GM08714 (cell line): ENCODE measurements around the gene SCPEP1.
"Not testable (repeated sequence)": the region's sequence is repeated elsewhere in the genome, so short reads cannot be mapped to it uniquely, and the experiment has no call there.

Source experiments
- H3K4me3 ChIP-seq: fragments of 200-500 bp; sonication (Bioruptor generic); 2 replicates; pipeline ENCODE4 v1.5.1; 2014; ENCODE audit warnings: mild to moderate bottlenecking, low read length, inconsistent platforms
- ZNF274 ChIP-seq: IDR thresholded peaks from 2 replicates; pipeline ENCODE4 v1.6.1; 2012; ENCODE audit warnings: mild to moderate bottlenecking, low read depth, low read length

The SCPEP1 gene, protein sequence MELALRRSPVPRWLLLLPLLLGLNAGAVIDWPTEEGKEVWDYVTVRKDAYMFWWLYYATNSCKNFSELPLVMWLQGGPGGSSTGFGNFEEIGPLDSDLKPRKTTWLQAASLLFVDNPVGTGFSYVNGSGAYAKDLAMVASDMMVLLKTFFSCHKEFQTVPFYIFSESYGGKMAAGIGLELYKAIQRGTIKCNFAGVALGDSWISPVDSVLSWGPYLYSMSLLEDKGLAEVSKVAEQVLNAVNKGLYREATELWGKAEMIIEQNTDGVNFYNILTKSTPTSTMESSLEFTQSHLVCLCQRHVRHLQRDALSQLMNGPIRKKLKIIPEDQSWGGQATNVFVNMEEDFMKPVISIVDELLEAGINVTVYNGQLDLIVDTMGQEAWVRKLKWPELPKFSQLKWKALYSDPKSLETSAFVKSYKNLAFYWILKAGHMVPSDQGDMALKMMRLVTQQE

DNA sequence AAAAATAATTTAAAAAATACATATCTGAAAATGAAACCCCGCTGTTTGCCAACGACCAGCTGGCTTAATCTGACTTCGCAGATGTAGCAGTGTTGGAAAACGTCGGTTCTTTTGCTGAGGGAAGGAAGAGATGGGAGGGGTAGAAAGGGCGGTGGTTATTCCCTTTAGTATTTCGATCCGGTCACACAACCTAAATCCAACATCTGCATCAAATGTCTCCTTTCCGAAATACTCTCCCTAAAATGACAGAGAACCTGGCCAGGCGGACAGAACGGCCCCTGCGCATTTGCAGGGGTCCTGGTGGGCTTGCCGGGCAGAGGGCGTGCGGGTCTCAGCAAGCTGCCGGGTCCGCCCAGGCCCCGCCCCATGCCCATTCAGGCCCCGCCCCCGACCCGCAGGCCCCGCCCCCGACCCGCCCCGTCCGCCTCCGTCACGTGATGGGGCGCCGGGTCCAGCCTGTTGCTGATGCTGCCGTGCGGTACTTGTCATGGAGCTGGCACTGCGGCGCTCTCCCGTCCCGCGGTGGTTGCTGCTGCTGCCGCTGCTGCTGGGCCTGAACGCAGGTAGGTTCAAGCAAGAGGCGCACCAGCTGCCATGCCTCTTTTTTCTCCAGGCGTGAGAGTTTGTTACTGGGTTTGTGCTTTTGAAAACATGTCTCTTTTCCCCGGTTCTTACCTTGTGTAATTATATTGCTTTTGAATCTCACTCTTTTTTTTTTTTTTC lies at the start of gene SCPEP1:
TSS of gene SCPEP1 (plus strand) at position 459 of the 723 bp plus-strand sequence. CDS start at position 488, 29 bp downstream.
- H3K4me3 ChIP-seq, result peak within 1 kb of the TSS; percentile 99
- TF ChIP-seq ZNF274, result no peak

DNA sequence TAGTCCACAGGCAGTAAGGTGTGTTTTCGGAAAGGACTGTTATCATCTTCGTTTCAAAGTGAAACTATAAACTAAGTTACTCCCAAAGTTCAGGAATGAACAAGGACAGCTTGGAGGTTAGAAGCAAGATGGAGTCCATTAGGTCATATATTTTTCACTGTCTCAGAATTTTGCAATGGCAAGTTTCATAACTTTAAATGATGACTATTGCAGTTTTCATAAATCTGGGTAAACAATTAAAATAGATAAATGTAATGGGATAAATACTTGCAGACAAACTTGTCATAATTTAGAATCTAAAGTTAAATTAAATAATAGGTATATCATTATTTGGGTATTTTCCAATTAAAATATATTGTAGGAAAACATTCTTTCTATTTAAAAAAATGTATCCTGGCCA lies 49.3 kb upstream of the SCPEP1 start:
- H3K4me3 ChIP-seq, result no peak overlapping the region
- TF ChIP-seq ZNF274, result no peak

DNA sequence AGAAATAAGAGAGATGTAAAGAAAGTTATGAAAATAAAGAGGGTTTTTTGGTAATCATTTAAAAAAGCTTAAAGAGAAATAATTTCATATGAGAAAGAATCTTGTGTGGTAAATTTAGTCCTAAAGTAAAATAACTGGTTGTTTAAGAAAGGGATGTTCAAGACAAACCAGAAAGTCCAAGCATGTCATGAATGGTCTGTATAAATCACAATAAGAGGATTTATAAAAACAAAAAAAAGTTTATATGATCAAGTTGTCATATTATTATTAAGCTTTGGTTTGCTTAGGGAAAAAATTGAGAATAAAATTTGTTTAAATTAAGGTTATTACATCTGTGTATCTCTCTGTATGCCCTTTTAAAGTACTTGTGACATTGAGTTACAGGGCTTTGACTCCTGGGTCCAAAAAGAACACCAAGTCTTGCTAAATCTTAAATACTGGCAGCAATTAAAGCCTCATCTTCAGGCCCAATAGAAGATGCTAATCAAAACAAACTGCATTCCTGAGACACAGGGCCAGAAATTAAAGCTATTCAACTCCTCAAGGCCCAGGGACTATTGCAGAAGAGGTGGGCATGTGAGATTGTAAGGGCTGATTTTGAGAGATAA lies 48.5 kb upstream of the SCPEP1 start:
- no peak for TF ChIP-seq ZNF274
- no peak overlapping the region for H3K4me3 ChIP-seq

DNA sequence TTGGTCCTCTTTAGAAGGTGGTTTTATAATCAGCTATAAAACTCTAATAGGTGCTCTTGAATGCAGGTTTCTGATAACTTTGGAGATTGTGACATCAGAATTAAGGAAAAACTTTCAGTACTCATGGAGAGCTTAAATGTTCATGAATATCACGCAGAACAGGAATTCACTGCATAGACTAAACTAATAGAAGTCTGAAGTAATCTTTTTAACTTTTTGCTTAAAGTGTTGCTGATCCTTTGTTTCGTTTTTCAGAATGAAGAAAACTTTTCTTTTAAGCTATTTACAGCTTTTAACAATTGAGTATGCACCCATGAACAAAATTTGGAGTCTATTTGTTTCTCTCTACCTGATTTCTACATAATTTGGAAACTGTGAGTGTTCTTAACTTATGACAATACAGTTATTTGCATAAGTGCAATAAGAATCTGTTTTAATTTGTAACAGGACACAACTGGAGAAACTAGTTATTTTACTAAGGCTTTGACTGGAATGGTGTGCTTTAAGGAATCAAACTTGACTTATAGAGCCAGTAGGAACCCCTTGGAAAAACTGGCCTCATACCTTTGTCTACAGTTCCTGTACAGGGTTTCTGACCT lies 47.1 kb upstream of the SCPEP1 start:
- no peak for TF ChIP-seq ZNF274
- H3K4me3 ChIP-seq, result no peak overlapping the region

DNA sequence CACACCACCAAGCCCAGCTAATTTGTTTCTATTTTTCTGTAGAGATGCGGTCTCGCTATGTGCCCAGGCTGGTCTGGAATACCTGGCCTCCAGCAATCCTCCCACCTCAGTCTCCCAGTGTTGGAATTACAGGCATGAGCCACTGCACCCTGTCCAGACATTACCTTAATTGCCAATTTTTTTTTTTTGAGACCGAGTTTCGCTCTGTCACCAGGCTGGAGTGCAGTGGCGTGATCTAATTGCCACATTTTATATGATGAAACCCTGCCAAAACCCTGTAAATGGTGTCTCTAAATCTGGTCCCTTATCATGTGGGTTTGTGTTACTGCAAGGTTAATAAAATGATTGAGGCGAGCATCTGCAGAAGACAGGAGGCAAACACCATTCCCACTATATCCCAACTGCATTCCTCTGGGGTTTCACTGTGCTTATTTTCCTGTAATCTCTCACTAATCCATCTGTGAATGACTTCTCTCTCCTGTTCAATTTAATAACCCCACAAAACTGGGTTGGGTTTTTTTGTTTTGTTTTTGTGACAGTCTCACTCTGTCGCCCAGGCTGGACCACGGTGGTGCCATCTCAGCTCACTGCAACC lies 44.7 kb upstream of the SCPEP1 start:
- no peak for TF ChIP-seq ZNF274
- H3K4me3 ChIP-seq, result no peak overlapping the region

DNA sequence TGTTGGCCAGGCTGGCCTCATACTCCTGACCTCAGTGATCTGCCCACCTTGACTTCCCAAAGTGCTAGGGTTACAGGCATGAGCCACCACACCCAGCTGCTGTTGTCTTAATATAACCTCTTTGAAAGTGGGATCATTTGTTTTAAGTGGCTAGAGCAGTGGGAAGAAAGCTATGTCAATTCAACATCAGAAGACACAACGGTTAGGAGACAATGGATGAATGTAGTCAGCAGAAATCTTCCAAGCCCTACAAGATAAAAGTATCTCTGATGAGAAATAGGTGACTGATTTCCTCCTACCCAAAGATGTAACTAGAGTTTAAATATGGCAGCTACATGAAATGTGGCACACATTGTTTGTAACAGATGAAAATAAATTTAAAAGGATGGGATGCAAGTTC lies 44.1 kb upstream of the SCPEP1 start:
- no peak overlapping the region for H3K4me3 ChIP-seq
- TF ChIP-seq ZNF274, result no peak

DNA sequence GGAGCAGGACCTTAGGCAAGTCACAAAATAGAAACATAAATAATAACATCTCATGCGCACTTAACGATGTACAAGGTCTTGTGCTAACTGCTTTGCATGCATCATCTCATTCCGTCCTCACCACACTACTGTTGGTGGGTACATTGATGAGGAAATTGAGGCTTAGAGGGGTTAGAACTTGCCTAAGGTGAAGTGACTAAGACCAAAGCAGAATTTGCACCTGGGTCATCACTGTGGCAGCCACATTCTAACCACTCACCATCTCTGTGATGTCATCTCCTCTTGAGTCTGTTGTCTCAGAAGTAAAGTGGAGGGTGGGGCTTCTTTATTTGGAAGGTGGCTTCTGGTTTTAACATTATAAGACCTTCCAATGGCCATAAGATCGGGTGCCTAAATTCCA lies 43.7 kb upstream of the SCPEP1 start:
- no peak overlapping the region for H3K4me3 ChIP-seq
- TF ChIP-seq ZNF274, result no peak

DNA sequence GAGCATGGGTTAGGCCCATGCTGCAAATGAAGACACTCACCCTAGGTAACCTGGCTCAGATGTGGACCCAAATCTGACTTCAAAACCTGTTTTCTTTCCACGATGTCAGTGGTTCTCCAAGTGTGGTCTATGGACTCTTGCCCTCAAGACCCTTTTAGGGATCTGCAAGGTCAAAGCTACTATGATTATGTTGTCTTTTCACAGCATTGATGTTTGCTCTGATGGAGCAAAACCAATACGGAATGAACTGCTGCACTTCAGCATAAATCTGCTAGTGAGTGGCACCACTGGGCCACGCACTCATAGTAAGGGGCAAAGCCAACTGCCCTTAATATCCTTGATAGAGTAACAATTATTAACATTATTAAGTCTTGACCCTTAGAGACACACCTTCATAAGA lies 42.5 kb upstream of the SCPEP1 start:
- no peak for TF ChIP-seq ZNF274
- H3K4me3 ChIP-seq, result no peak overlapping the region

DNA sequence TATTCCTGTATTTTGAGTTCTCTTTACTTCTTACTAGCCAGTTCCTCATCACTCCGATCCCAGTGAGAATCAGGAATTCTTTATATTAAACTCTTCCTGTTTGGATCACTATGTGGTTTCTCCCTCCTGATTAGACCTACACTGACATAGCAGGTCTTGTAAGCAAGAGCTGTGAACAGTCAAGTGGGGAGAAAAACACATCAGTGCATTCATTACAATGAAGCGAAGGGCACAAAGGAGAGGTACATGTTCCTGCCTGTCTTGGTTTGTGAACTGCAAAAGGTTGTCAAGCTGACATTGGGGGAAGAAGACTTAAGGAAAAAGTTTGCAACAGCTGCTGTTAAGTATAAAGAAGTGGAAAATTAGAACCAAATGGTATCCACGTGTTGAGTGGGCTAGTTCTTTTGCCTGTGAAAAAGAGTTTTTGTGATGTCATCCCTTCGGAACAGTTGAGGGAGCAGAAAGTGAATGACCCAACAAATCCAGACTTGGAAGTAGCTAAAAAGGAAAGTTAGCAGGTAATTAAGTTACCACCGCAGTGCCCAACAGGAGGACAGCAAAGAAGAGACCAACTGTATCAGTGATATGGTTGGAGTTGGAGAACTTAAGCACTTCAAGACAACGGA lies 41.1 kb upstream of the SCPEP1 start:
- no peak for TF ChIP-seq ZNF274
- no peak overlapping the region for H3K4me3 ChIP-seq

DNA sequence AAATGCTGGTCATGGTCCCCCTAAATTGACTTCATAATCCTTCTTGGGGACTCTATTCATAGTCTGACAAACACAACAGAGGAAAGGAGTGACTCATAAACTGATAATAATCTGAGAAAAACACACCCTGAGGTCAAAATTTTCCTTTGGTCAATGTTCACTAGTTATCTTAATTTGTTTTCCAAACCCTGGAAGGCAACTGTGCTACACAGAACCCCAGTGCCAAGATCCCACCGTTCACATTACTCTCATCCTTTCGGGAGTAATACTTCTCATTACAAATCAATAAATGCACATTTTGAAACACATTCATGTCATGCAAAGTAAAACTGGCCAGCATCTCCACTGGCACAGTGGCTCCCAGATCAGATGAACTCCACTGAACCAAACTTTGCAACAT lies 40.2 kb upstream of the SCPEP1 start:
- H3K4me3 ChIP-seq, result no peak overlapping the region
- TF ChIP-seq ZNF274, result no peak

DNA sequence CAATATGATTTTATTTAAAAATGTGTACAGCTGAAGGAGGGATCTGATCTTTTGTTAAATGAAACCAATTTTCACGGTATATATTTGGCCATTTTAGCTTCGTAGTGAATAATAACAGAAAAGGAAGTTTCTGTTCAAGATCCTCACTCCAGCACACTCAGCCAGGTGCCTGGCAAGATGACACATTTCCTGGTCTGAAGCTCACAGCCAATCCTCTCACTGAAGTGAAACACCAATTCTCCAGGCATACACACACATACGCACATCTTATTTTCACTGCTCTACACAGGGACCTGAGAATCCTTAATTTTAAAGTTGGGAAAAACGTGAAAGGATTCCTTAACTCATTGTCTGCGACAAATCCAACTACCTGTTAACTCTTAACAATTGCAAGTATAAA lies 39.7 kb upstream of the SCPEP1 start:
- not testable (repeated sequence) for H3K4me3 ChIP-seq

DNA sequence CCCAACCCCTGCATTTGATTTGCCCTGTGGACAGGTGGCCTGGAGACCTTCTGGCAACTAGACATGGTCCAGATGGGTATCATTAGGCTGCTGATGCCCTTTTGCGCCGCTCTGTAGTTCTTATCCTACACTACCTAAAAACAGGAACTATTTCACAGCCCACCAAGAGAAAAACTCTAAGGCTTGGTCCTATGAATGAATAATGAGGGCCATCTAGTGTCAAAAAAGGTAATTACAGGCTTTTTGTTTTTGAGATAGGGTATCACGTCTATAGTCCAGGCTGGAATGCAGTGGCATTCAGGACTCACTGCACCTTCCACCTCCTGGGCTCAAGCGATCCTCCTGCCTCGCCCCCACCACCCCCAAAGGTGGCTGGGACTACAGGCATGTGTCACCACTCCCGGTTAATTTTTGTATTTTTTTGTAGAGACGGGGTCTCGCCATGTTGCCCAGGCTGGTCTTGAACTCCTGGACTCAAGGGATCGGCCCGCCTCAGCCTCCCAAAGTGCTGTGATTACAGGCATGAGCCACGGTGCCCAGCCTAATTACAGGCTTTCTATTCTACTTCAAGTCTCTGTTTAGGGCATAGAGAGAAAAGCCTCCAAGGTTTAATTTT lies 38.0 kb upstream of the SCPEP1 start:
- H3K4me3 ChIP-seq, result no peak overlapping the region
- TF ChIP-seq ZNF274, result no peak

DNA sequence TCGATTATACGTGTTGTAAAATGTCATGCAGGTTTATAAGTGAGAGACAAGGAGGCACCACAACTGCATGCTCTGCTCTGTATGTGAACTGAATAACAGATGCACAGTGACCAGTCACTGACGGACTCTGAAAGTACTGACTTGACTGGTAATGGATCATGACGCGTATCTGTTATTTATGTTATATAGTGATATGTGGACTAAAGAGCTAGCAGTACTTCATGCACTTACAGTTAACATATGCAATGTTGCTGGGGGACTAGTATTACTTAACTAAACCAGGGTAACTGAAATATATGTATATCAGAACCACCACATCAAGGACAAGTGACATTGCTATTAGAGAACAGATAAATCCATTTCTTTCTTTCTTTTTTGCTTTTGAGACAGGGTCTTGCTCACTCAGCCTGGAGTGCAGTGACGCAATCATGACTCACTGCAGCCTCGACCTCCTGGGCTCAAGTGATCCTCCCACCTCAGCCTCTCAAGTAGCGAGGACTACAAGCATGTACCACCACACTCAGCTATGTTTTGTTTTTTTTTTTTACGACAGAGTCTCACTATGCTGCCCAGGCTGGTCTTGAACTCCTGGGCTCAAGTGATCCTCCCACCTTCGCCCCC lies 34.3 kb upstream of the SCPEP1 start:
- TF ChIP-seq ZNF274, result no peak
- H3K4me3 ChIP-seq, result no peak overlapping the region
